HG02571 (cell line): ENCODE data around the gene FERMT2.

ENCODE experiments used
- ATAC-seq: cut with Tn5 transposase; IDR thresholded peaks from one replicate; pipeline ENCODE4 v1.9.1; 2021; ENCODE audit warnings: mild to moderate bottlenecking, moderate library complexity; ENCODE audit not compliant: unreplicated experiment

FERMT2 gene, protein sequence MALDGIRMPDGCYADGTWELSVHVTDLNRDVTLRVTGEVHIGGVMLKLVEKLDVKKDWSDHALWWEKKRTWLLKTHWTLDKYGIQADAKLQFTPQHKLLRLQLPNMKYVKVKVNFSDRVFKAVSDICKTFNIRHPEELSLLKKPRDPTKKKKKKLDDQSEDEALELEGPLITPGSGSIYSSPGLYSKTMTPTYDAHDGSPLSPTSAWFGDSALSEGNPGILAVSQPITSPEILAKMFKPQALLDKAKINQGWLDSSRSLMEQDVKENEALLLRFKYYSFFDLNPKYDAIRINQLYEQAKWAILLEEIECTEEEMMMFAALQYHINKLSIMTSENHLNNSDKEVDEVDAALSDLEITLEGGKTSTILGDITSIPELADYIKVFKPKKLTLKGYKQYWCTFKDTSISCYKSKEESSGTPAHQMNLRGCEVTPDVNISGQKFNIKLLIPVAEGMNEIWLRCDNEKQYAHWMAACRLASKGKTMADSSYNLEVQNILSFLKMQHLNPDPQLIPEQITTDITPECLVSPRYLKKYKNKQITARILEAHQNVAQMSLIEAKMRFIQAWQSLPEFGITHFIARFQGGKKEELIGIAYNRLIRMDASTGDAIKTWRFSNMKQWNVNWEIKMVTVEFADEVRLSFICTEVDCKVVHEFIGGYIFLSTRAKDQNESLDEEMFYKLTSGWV

DNA sequence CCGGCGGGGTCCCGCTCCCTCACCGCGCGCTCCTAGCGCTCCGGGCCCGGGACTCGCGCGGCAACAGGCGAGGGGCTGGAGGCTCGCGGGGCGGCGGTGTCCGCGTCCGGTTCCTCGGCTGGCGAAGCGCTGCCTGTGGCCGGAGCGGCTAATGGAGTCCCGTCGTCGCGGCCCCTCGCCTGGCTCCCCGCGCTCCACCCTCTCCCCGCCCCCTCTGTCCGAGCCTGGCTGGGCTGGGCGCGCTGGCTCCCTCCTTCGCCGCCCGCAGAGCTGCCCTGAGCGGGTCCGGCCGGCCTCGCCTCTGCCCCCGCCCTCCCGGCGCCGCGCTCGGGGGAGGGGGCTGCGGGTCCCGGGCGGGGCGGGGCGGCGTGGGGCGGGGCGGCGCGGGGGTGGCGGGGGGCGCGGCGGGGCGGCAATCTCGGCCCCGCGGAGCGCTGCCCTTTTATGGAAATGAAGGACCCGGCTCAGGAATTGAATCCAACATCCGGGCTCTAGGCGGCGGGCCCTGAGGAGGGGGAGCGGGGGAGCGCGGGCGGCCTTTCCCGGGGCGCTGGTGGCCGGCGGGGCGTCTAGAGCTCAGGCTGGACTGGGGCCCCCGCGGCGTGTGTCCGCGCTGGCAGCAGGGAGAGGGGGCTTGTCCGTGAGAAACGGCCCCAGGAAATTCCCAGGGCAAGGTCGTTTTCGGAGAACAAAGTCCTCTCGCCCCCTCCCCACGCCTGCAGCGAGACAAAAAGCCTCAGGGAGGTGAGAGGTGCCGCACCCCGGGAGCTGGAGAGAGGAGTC is at the start of gene FERMT2:
Gene FERMT2 (minus strand): TSS at position 153 of the 783 bp plus-strand sequence. CDS start 482 bp downstream, outside the sequence.
- ATAC-seq, result no peak

DNA sequence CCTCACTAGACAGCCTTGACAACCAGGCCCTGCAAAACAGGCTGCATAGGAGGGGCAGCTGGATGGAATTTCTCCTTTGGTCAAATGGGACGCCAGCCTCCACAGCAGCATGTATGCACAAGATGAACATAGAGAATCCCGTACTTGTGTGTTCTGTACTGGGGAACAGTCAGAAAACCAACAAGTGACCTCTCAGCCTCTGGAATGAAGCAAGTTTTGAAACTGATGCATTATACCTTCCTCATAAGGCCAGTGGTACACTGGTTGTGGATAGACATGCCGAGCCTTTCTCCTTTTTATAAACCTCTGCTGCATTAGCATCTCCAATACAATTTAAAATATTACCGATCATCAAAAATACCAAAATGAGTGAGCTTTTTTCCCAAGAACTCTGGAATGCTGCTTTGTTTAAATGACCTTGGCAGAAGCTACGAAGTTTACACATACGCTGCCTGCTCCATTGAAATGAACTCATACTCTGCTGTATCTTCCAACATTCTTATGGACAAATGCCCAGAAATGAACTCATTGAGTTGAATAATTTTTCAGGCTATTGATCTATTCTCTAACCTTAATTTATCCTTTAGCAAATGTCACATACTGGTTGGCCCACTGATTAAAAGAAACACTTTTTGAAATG is 47.6 kb upstream of the FERMT2 start:
- no peak for ATAC-seq

DNA sequence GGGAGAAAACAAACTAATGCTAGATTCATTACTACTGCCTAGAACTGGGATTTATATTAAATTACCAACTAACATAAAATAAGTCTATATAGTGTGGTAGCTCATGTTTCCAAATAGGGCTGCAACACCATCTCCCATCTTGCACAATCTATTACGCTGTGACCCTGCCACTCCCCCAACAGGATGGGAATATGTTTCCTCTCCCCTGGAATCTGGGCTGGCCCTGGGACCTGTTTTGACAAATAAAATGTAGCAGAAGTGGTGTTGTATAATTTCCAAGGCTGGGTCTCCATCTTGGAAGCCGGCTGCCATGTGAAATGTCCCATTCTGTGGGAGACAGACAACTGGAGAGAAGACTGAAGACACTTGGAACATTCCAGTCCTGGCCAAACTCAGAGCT is 45.6 kb upstream of the FERMT2 start:
- ATAC-seq, result no peak

- ATAC-seq, result no peak
These were observed 45.1 kb upstream of the FERMT2 start for GRCh38 chr14:52995998-52996397.

DNA sequence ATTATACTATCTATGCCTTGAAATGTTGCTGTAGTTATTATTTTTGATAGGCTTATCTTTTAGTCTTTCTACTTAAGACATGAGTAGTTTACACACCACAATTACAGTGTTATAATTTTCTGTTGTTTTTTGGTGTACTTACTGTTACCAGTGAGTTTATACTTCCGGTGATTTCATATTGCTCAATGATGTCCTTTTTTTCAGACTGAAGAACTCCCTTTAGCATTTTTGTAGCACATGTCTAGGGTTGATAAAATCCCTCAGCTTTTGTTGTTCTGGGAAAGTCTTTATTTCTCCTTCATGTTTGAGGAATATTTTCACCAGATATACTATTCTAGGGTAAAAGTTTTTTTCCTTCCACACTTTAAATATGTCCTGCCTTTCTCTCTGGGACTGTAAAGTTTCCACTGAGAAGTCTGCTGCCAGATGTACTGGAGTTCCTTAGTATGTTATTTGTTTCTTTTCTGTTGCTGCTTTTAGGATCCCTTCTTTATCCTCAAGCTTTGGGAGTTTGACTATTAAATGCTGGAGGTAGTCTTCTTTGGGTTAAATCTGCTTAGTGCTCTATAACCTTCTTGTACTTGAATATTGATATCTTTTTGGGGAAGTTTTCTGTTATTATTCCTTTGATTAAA is 41.5 kb upstream of the FERMT2 start:
- ATAC-seq, result no peak

GRCh38 chr14:52988139-52988538 is 37.3 kb upstream of the FERMT2 start:
- no peak for ATAC-seq

DNA sequence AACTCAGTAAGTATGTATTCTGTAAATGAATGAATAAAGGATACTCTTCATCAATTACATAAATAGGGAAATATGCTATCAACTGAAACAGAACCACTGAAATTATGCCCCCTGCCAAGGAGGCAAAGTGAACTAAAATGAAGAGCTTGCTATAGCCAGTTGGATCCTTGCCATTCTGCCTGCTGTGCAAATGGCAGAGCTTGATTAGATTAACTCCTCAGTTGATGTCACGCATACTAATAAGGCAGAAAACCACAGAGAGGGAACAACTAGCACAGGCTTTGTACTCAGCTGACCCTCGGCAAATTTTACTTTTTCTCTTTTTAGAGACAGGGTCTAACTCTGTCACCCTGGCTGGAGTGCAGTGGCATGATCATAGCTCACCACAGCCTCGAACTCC is 36.7 kb upstream of the FERMT2 start:
- ATAC-seq, result no peak

DNA sequence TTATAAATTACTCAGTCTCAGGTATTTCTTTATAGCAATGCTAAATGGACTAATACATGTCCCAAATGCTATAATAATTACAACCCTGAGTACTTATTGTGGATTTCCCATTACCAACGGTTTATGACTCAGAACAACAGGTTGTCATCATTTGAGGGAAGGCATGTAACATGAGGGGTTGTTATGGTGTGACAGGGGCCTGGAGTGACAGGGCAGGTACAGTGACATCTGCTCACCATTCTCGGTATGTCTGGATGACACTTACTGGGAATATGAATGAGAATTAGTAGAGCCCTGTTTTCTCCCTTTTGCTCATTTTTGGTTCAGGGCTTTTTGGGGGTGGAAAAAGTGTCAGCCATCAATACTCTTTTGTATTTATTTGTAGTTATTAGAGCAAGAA is 36.2 kb upstream of the FERMT2 start:
- no peak for ATAC-seq

- no peak for ATAC-seq
These were observed 26.9 kb upstream of the FERMT2 start for GRCh38 chr14:52977798-52978197.

DNA sequence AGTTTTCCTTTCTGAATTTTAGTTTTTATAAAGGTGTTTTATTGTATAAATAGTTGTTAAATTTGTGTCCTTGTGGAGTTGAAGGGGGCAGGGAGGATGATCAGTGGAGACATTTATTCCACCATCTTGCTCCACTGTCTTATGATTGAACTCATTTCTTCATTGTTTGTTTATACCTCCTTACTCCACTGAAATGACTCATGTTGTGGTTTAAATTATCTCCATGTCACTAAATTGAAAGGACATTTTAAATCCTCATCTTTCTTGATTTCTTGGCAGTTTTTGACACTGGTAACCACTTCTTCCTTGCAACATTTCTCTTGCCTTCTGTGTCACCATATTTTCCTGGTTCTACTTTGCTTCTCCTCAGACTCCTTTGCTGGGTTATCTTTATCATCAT is 23.6 kb upstream of the FERMT2 start:
- no peak for ATAC-seq

- ATAC-seq, result no peak
These were observed 10.3 kb upstream of the FERMT2 start for GRCh38 chr14:52961060-52961639.

DNA sequence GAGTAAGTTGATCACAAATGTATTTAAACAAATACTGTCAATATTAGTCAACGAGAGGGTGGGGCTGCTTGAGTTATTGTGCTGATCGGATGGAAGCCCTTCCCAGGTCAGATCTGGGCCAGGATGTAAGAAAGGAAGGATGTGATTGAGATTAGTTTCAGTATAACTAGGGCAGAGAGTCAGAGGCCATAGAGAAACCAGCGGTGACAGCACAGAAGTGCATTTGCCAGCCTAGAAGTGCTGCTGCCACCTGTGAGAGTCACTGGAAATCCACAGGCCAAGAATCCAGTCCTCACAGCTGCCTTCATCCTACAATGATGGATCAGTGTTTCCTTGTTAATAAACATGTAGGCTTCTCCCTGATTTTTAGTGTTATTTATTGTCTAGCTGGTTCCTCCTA is 9.8 kb upstream of the FERMT2 start:
- no peak for ATAC-seq

GRCh38 chr14:52954346-52955214 is 3.7 kb upstream of the FERMT2 start:
- no peak for ATAC-seq

DNA sequence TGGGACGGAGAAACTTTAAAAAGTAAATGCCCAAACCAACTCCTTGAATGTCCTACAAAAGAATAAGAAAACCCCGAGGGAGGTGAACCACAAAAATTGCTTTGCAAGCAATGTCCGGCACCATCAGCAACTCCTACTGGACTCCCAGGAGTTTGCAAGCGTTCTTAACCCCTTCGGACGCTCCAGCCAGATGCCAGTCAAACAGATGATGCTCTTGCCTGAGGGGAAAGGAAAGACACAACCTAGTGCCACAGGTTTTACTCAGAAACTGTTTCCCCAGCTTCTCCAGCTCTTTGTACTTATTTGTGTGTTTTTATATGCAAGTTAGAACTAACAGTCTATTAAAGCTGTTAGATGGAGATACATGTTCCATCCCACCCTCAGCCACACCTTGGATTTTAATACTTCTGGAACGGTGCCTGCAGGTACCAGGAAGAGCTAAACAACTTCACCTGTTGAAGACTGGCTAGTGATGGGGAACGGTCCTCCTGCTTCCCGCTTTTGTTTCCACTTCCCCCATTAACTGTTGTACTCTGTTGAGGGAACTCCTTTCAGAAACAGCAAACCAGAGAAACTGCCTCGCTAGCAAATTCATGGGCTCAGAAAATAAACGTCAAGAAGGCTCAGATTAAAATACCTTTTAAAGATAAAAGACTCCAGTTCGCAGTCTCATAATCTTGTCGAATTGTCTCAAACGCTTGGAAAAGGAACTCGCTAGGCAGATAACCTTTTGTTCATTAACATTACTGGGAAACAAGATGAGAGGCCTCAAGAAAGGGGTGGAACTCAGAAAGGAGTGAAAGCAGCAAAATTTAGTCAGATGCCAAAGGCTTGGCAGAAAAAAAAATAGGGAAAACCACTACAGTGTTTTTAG is 1.1 kb upstream of the FERMT2 start:
- ATAC-seq, result no peak

DNA sequence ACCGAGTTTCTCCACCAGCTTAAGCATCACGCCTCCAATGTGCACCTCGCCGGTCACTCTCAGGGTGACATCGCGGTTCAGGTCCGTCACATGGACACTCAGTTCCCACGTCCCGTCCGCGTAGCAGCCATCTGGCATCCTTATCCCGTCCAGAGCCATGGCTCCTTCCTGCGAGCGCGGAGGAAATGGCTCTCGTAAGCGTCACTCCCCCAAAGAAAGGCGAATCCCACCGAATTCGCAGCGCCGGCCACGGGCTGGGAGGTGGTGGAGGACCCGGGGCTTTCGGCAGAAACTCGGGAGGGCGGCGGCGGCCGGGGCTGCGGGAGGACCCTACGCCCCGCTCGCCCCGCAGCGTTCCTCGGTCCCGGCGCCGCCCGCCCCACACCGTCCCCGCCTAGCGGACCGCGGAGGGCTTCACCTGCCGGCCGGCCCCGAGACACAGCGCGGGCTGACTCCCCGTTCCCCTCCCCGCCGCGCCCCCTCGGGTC is 396 bp downstream of the FERMT2 start:
- no peak for ATAC-seq

DNA sequence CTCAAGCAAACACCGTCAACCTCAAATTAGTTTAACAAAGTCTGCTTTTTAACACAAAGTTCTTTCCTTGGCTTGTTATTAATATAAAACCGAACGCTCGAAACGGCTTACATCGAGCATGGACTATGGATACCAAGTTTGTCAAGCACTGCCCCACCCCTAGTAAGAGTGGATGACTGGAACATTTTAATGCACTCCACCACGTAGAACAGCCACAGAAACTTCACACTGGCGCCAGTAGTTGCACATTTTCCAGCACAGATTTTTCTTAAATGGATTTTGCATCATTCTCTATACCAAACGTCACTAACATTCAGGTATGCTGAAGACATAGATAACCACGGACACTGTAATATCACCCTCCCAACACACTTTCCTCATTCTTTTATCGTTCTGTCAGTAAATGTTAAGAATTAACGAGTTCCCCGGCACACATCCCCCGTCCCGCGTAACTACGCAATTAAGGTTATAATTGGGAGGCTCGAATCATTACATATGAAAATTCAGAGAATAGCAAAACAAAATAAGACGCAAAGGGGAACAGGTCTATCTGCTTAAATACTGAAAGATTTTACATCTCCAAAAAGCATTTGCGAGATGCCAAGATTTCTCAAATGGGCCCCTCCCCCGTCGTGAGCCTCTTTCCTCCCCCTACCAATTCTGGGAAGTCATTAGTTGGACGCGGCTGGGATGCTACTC is 990 bp downstream of the FERMT2 start:
- no peak for ATAC-seq

DNA sequence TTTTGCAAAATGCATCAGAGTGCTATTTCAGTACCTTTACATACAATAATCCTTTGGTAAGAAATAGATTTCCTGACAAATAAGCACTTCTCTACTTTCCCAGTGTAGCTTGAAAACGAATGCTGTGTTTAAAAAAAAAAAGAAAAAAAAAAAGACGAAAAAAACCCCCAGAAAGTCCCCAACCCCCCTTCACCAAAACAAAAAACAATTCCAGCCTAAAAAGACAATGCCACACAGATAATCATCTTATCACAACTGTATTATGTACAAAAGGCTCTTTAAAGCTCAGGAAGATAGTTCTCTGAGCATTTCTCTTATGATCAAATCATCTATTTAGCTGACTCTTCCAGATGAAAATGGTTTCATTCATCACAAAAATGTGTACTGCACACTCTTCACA is 1.6 kb downstream of the FERMT2 start:
- no peak for ATAC-seq

GRCh38 chr14:52948836-52949235 is 2.0 kb downstream of the FERMT2 start:
- no peak for ATAC-seq
